Retinal pigment epithelial cell (primary cell): ENCODE results near the gene LEF1.
"Not testable (repeated sequence)": the region's sequence is repeated elsewhere in the genome, so short reads cannot be mapped to it uniquely, and the experiment has no call there.

Experiments
- DNase-seq: peaks from one replicate; pipeline ENCODE4 v3.0.0-alpha.2; 2010; ENCODE audit warnings: low read depth
- H3K4me3 ChIP-seq: 2 replicates; pipeline ENCODE4 v1.5.1; 2011; ENCODE audit warnings: mild to moderate bottlenecking, low read length, control low read depth, moderate library complexity
- CTCF ChIP-seq: conservative IDR thresholded peaks from 2 replicates; pipeline ENCODE4 v1.5.1; 2011; ENCODE audit warnings: low read depth, low read length, control low read depth, inconsistent platforms

The LEF1 gene

DNA sequence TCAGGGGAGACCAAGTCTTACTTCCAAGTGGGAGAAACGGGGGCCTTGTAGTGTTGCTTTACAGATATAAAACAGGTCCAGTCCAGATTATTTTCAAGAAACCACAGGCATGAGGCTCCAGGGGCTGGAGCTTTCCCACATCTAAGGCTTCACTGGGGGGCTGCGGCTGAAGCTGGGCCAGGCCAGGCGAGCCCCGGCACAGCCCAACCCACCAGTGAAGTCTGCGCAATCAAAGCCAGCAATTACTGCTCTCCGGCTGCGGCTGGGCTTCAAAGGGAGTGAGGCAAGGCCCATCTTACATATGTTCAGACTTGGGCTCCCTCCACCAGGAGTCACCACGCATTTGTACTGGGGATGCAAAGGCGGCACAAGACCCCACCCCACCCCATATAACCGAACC lies 117.4 kb downstream of the LEF1 start:
- DNase-seq, result no peak
- no peak for TF ChIP-seq CTCF
- H3K4me3 ChIP-seq, result no peak overlapping the region

- H3K4me3 ChIP-seq, DNase-seq: not testable (repeated sequence)
These were observed 118.3 kb downstream of the LEF1 start for GRCh38 chr4:108050166-108051111.

- no peak overlapping the region for H3K4me3 ChIP-seq
- TF ChIP-seq CTCF, result no peak
- no peak for DNase-seq
These were observed 119.3 kb downstream of the LEF1 start for GRCh38 chr4:108049406-108049805.

- DNase-seq, result no peak
- H3K4me3 ChIP-seq, result no peak overlapping the region
- TF ChIP-seq CTCF, result no peak
These were observed 119.7 kb downstream of the LEF1 start for GRCh38 chr4:108048997-108049396.

- no peak for DNase-seq
- no peak for TF ChIP-seq CTCF
- no peak overlapping the region for H3K4me3 ChIP-seq
These were observed 120.6 kb downstream of the LEF1 start for GRCh38 chr4:108048157-108048556.

DNA sequence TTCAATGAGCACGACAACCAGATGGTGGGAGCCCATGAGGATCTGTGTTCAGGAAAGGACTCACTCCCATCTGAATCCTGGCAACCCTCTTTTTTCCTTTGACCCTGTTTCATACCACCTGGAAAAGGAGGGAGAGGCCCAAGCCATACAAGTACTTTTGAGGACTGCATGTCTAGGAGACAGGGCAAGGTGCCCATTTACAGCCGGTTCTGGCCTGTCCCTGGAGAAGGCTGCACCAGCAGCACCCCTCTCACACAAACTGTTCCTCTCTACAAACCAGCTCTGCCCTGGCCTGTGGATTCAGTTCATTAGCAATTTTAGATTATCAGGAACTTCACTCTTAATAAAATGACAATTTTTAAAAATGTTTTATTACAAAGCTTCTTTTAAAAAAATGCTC lies 121.5 kb downstream of the LEF1 start:
- TF ChIP-seq CTCF, result no peak
- H3K4me3 ChIP-seq, result no peak overlapping the region
- no peak for DNase-seq

- no peak for TF ChIP-seq CTCF
- no peak overlapping the region for H3K4me3 ChIP-seq
- no peak for DNase-seq
These were observed 123.1 kb downstream of the LEF1 start for GRCh38 chr4:108045687-108046024.
